Measurements from ENCODE around the gene HLA-DPA1. TPM values are rescaled to one million over a fixed set of nuclear protein-coding genes. Genes with fewer than 3 reads are reported as not detected.

The HLA-DPA1 gene
- total RNA-seq, 1 experiment from 2014 or later: not detected

DNA sequence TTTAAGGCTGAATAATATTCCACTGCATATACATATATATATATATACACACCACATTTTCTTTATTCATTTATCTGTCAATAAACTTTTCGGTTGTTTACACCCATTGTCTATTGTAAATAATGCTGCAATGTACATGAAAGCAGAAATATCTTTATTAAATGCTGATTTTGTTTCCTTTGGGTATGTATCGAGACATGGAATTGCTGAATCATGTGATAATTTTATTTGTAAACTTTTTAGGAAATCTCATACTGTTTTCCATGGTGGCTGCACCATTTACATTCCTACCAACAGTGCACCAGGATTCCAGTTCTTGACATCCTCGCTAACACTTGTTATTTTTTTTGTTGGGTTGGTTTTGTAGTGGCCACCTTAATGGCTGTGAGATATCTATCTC, 49.9 kb downstream of the HLA-DPA1 start:
- DNase-seq: no peak
- no peaks in the 10 kb centered on the region for H3K36me3 ChIP-seq (ENCODE audit: control insufficient read depth, insufficient read depth, low read length)
- Mint-ChIP-seq H3K4me1 (ENCODE audit: low read depth, unreplicated experiment) (no peaks in the 10 kb centered on the region), H3K27me3 (ENCODE audit: insufficient read depth, unreplicated experiment) (peaks cover 9% of the 10 kb centered on the region), H3K27ac (ENCODE audit: unreplicated experiment) (no peak overlapping the region), H3K36me3 (ENCODE audit: insufficient read depth, unreplicated experiment) (no peaks in the 10 kb centered on the region), H3K9me3 (ENCODE audit: unreplicated experiment) (no peaks in the 10 kb centered on the region), H3K4me3 (ENCODE audit: unreplicated experiment) (no peak overlapping the region)
- CTCF ChIA-PET: no interaction called here
- POLR2A ChIA-PET: no interaction called here
- BruUV-seq (replicated peaks): no TSS peak
- intact Hi-C loops (cut with micrococcal nuclease; ENCODE audit: unreplicated experiment): no loop called here
- no peak overlapping the region for H3K4me3 ChIP-seq (ENCODE audit: low read depth, low read length)
- H3K27me3 ChIP-seq (replicated peaks; ENCODE audit: control insufficient read depth, insufficient read depth, low read length): no peaks in the 10 kb centered on the region
- TF ChIP-seq CTCF (IDR thresholded peaks at IDR 0.05; ENCODE audit: insufficient read depth in 1 of 2, low read depth in 1 of 2, low read length in 1 of 2, severe bottlenecking in 1 of 2, unreplicated experiment in 1 of 2): no peak
- H3K4me1 ChIP-seq: no peaks in the 10 kb centered on the region
- no peaks in the 10 kb centered on the region for H3K9me3 ChIP-seq

- CTCF ChIA-PET: no interaction called here
- no peak for TF ChIP-seq CTCF (IDR thresholded peaks at IDR 0.05; ENCODE audit: insufficient read depth in 1 of 2, low read depth in 1 of 2, low read length in 1 of 2, severe bottlenecking in 1 of 2, unreplicated experiment in 1 of 2)
- Histone ChIP-seq H3K27me3 (replicated peaks; ENCODE audit: control insufficient read depth, insufficient read depth, low read length) (no peaks in the 10 kb centered on the region), H3K36me3 (ENCODE audit: control insufficient read depth, insufficient read depth, low read length) (no peaks in the 10 kb centered on the region), H3K4me3 (ENCODE audit: low read depth, low read length) (no peak overlapping the region), H3K4me1 (no peaks in the 10 kb centered on the region), H3K9me3 (no peaks in the 10 kb centered on the region)
- intact Hi-C loops (cut with micrococcal nuclease; ENCODE audit: unreplicated experiment): no loop called here
- no peak for DNase-seq
- no peaks in the 10 kb centered on the region for H3K9me3 Mint-ChIP-seq (ENCODE audit: unreplicated experiment)
- no peaks in the 10 kb centered on the region for H3K4me1 Mint-ChIP-seq (ENCODE audit: low read depth, unreplicated experiment)
- H3K27ac Mint-ChIP-seq (ENCODE audit: unreplicated experiment): no peak overlapping the region
- POLR2A ChIA-PET: no interaction called here
- peaks cover 10% of the 10 kb centered on the region for H3K27me3 Mint-ChIP-seq (ENCODE audit: insufficient read depth, unreplicated experiment)
- H3K4me3 Mint-ChIP-seq (ENCODE audit: unreplicated experiment): no peak overlapping the region
- no peaks in the 10 kb centered on the region for H3K36me3 Mint-ChIP-seq (ENCODE audit: insufficient read depth, unreplicated experiment)
- no TSS peak for BruUV-seq (replicated peaks)
Measured at GRCh38 chr6:33021917-33022316, 51.5 kb downstream of the HLA-DPA1 start.

DNA sequence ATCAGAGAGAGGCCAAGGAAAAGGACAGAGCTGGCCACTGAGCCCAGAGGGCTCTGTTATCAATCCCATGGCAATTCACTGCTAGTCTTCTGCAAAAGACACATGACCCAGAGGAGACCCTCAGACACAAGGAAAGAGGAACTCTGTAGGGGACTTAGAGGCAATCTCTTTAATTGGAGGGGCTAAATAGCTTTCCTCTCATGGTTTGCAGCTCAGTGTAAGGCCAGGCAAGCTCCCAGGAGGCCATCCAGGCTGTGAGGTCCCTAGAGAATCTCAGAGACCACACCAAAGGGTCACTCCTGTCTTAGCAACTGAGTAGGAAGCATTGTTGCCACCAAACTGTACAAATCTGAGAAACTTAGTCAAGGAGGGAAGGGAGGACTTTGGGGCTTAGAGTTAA, 54.1 kb downstream of the HLA-DPA1 start:
- intact Hi-C loops (cut with micrococcal nuclease; ENCODE audit: unreplicated experiment): no loop called here
- CTCF ChIA-PET: no interaction called here
- no peak for DNase-seq

More for the DNA sequence above, 54.1 kb downstream of the HLA-DPA1 start:
- no TSS peak for BruUV-seq (replicated peaks)
- Mint-ChIP-seq H3K27me3 (ENCODE audit: insufficient read depth, unreplicated experiment) (peaks cover 11% of the 10 kb centered on the region), H3K4me1 (ENCODE audit: low read depth, unreplicated experiment) (no peaks in the 10 kb centered on the region), H3K36me3 (ENCODE audit: insufficient read depth, unreplicated experiment) (no peaks in the 10 kb centered on the region), H3K27ac (ENCODE audit: unreplicated experiment) (no peak overlapping the region), H3K9me3 (ENCODE audit: unreplicated experiment) (no peaks in the 10 kb centered on the region), H3K4me3 (ENCODE audit: unreplicated experiment) (no peak overlapping the region)
- POLR2A ChIA-PET: no interaction called here
- Histone ChIP-seq H3K4me3 (ENCODE audit: low read depth, low read length) (no peak overlapping the region), H3K9me3 (no peaks in the 10 kb centered on the region), H3K4me1 (0 out of 2 replicates have a peak, but pooled peaks cover 3% of the 10 kb centered on the region), H3K27me3 (replicated peaks; ENCODE audit: control insufficient read depth, insufficient read depth, low read length) (no peaks in the 10 kb centered on the region), H3K36me3 (ENCODE audit: control insufficient read depth, insufficient read depth, low read length) (no peaks in the 10 kb centered on the region)
- TF ChIP-seq CTCF (IDR thresholded peaks at IDR 0.05; ENCODE audit: insufficient read depth in 1 of 2, low read depth in 1 of 2, low read length in 1 of 2, severe bottlenecking in 1 of 2, unreplicated experiment in 1 of 2): no peak

Data from Caco-2 (cell line).